Brain microvascular endothelial cell (primary cell): ENCODE results near the gene PGC.

Experiments
- DNase-seq: peaks from one replicate; pipeline ENCODE4 v3.0.0-alpha.2; 2020
- H3K27ac ChIP-seq: fragments of 250-450 bp; sonication (Bioruptor Pico); 2 replicates; pipeline ENCODE4 v1.5.1; 2020; ENCODE audit warnings: mild to moderate bottlenecking, moderate library complexity
- H3K27me3 ChIP-seq: fragments of 250-450 bp; sonication (Bioruptor Pico); replicated peaks from 2 replicates; pipeline ENCODE4 v1.5.1; 2020; ENCODE audit warnings: mild to moderate bottlenecking
- H3K36me3 ChIP-seq: fragments of 250-450 bp; sonication (Bioruptor Pico); replicated peaks from 2 replicates; pipeline ENCODE4 v1.5.1; 2020; ENCODE audit warnings: mild to moderate bottlenecking
- H3K4me3 ChIP-seq: 2 replicates; pipeline ENCODE4 v1.5.1; 2011; ENCODE audit warnings: low read depth, mild to moderate bottlenecking, control low read depth, low read length, moderate library complexity
- in situ Hi-C: cut with HindIII; loops from 2 replicates; pipeline ENCODE4 v1.10.0; 2017; ENCODE audit warnings: low sequenced_read_pairs, low pct_ligation_motif_present
- TF ChIP-seq, protein P1 (sequence below): IDR thresholded peaks from 2 replicates; pipeline ENCODE4 v1.5.1; 2011; ENCODE audit warnings: low read depth, mild to moderate bottlenecking, moderate library complexity, low read length, control low read depth, inconsistent platforms; ENCODE audit errors: missing control alignments

PGC gene

DNA sequence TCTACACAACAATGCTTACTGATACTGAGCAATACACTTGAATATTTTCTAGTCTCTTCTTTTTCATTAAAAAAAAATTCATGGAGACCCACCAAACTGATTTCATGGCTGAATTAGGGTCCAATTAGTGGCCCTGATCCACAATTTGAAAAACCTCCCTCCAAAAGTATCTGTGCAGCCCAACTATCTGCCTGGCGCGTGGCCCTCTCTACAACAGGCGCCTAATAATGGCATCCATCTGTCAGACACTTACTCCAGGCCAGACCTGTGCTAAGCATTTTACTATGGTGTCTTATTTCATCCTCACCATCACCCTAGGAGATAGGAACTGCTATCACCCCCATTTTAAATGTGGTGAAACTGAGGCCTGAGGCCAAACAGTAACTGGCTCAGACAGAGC is 25.8 kb downstream of the PGC start:
- H3K27ac ChIP-seq = no peak overlapping the region
- in situ Hi-C loops = no loop called here

GRCh38 chr6:41720783-41721182 is 26.4 kb downstream of the PGC start:
- no peak overlapping the region for H3K4me3 ChIP-seq
- no peak overlapping the region for H3K27ac ChIP-seq
- DNase-seq = no peak
- in situ Hi-C loops = no loop called here
- H3K36me3 ChIP-seq = no peaks in the 10 kb centered on the region
- TF ChIP-seq, protein P1, sequence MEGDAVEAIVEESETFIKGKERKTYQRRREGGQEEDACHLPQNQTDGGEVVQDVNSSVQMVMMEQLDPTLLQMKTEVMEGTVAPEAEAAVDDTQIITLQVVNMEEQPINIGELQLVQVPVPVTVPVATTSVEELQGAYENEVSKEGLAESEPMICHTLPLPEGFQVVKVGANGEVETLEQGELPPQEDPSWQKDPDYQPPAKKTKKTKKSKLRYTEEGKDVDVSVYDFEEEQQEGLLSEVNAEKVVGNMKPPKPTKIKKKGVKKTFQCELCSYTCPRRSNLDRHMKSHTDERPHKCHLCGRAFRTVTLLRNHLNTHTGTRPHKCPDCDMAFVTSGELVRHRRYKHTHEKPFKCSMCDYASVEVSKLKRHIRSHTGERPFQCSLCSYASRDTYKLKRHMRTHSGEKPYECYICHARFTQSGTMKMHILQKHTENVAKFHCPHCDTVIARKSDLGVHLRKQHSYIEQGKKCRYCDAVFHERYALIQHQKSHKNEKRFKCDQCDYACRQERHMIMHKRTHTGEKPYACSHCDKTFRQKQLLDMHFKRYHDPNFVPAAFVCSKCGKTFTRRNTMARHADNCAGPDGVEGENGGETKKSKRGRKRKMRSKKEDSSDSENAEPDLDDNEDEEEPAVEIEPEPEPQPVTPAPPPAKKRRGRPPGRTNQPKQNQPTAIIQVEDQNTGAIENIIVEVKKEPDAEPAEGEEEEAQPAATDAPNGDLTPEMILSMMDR = no peak
- no peaks in the 10 kb centered on the region for H3K27me3 ChIP-seq

More for the DNA sequence above, 25.8 kb downstream of the PGC start:
- no peak for DNase-seq
- TF ChIP-seq, protein P1 = no peak
- Histone ChIP-seq H3K27me3 (no peaks in the 10 kb centered on the region), H3K4me3 (no peak overlapping the region), H3K36me3 (no peaks in the 10 kb centered on the region)

DNA sequence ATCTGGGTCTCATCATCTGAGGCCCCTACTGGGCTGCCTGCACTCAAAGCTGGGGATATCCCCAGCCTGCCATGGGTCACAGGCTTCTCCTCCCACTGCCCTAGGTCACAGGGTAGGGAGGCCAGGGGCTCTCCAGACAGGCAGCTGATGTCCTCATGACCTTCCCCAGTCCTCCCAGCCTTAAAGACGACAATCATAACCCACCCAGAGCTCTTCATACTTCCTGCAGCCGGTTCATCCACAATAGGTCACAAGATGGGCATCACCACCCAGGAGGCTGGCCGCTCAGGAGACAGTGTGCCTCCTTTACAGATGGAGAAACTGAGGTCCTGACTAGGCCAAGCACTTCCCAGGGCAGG is 27.0 kb downstream of the PGC start:
- TF ChIP-seq, protein P1 = no peak
- in situ Hi-C loops = no loop called here
- Histone ChIP-seq H3K27ac (no peak overlapping the region), H3K27me3 (no peaks in the 10 kb centered on the region), H3K36me3 (no peaks in the 10 kb centered on the region), H3K4me3 (no peak overlapping the region)
- DNase-seq = no peak

DNA sequence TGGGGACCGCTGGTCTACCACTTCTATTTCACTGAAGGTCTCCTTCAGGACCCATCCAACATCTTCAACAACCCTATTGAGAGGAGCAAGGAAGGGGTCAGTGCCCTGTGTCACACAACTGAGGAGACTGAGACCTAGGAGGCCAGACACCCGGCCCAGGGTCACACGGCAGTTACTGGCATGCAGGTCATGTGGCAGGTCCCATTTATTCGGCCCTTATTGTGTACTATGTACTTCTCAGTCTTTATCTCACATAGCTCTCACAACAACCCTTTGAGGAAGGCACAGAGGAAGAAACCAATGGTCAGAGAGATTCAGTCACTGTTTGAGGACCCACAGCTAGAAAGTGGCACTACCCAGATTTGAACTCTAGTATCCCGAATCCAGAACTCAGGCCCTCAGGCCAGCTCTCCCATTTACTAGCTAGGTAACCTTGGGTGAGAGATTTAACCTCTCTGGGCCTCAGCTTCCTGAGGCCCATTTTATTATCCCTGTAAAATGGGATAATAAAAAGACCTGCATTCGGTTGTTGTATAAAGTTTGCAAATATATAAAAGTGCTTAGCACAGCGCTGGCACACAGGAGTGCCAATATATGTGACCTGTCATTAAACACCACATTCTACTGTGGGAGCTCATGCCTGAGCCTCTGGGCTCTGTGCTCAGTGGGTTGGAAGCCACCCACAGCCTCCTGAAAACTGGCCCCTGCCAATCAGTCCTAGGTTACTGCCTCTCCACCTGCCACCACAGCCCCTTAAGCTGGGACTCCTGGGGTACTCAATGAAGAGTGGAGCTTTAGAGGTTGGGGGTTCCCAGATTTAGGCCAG is 27.5 kb downstream of the PGC start:
- Histone ChIP-seq H3K27ac (no peak overlapping the region), H3K4me3 (no peak overlapping the region), H3K36me3 (no peaks in the 10 kb centered on the region), H3K27me3 (no peaks in the 10 kb centered on the region)
- DNase-seq = no peak
- TF ChIP-seq, protein P1 = no peak
- in situ Hi-C loops = no loop called here

GRCh38 chr6:41718828-41719227 is 28.4 kb downstream of the PGC start:
- in situ Hi-C loops = no loop called here
- TF ChIP-seq, protein P1 = no peak
- H3K27ac ChIP-seq = no peak overlapping the region
- no peak overlapping the region for H3K4me3 ChIP-seq
- H3K27me3 ChIP-seq = no peaks in the 10 kb centered on the region
- no peak for DNase-seq
- no peaks in the 10 kb centered on the region for H3K36me3 ChIP-seq

- DNase-seq = no peak
- TF ChIP-seq, protein P1 = no peak
- Histone ChIP-seq H3K4me3 (no peak overlapping the region), H3K27me3 (no peaks in the 10 kb centered on the region), H3K36me3 (no peaks in the 10 kb centered on the region), H3K27ac (no peak overlapping the region)
- in situ Hi-C loops = no loop called here
Observed at GRCh38 chr6:41717392-41717736, 29.8 kb downstream of the PGC start.
